ENCODE data around the gene TMEM98.
"Not testable (repeated sequence)": the region's sequence is repeated elsewhere in the genome, so short reads cannot be mapped to it uniquely, and the experiment has no call there.

Gene TMEM98

GRCh38 chr17:32927724-32928585, at the start of gene TMEM98:
Gene TMEM98, plus strand, starts transcription at chr17:32928153. Its CDS starts 3,376 bp downstream, at chr17:32931529.
- peak; percentile 40 for DNase-seq

GRCh38 chr17:32878211-32878610, 49.7 kb upstream of the TMEM98 start:
- no peak for DNase-seq

GRCh38 chr17:32879134-32879533, 48.8 kb upstream of the TMEM98 start:
- no peak for DNase-seq

GRCh38 chr17:32880671-32881453, 47.1 kb upstream of the TMEM98 start:
- no peak for DNase-seq

- DNase-seq: no peak
These were observed 45.9 kb upstream of the TMEM98 start for GRCh38 chr17:32882029-32882428.

GRCh38 chr17:32882734-32883133, 45.2 kb upstream of the TMEM98 start:
- DNase-seq: no peak

GRCh38 chr17:32886951-32887350, 41.0 kb upstream of the TMEM98 start:
- not testable (repeated sequence) for DNase-seq

GRCh38 chr17:32887410-32887809, 40.5 kb upstream of the TMEM98 start:
- DNase-seq: not testable (repeated sequence)

GRCh38 chr17:32894245-32894644, 33.7 kb upstream of the TMEM98 start:
- DNase-seq: no peak

GRCh38 chr17:32896647-32897258, 31.2 kb upstream of the TMEM98 start:
- no peak for DNase-seq

- no peak for DNase-seq
These were observed 28.5 kb upstream of the TMEM98 start for GRCh38 chr17:32899236-32900013.

GRCh38 chr17:32901743-32902142, 26.2 kb upstream of the TMEM98 start:
- no peak for DNase-seq

GRCh38 chr17:32903774-32904673, 23.9 kb upstream of the TMEM98 start:
- no peak for DNase-seq

GRCh38 chr17:32904891-32905290, 23.1 kb upstream of the TMEM98 start:
- no peak for DNase-seq

- no peak for DNase-seq
These were observed 20.4 kb upstream of the TMEM98 start for GRCh38 chr17:32907583-32907982.

- DNase-seq: peak; percentile 84
These were observed 18.1 kb upstream of the TMEM98 start for GRCh38 chr17:32909787-32910369.

GRCh38 chr17:32910769-32911168, 17.2 kb upstream of the TMEM98 start:
- no peak for DNase-seq

- DNase-seq: peak; percentile 70
These were observed 15.6 kb upstream of the TMEM98 start for GRCh38 chr17:32912218-32912897.

GRCh38 chr17:32913593-32913992, 14.4 kb upstream of the TMEM98 start:
- DNase-seq: no peak

- DNase-seq: no peak
These were observed 13.8 kb upstream of the TMEM98 start for GRCh38 chr17:32914181-32914580.

GRCh38 chr17:32915245-32915644, 12.7 kb upstream of the TMEM98 start:
- peak; percentile 18 for DNase-seq

Data from DMS53 (cell line).